WTC11 (cell line): ENCODE data around the gene TANGO2.

Source experiments
- CREB1 ChIP-seq: sonication (generic); formaldehyde crosslinking; IDR thresholded peaks from 2 replicates; pipeline ENCODE4 v1.8.0; 2023; ENCODE audit warnings: mild to moderate bottlenecking, missing genetic modification reagents
- NR3C1 ChIP-seq: sonication (generic); formaldehyde crosslinking; conservative IDR thresholded peaks from 2 replicates; pipeline ENCODE4 v1.8.1; 2023; ENCODE audit warnings: low read depth, mild to moderate bottlenecking, missing genetic modification reagents
- SP1 ChIP-seq: sonication (generic); formaldehyde crosslinking; conservative IDR thresholded peaks from 2 replicates; pipeline ENCODE4 v1.8.1; 2022; ENCODE audit warnings: missing genetic modification reagents
- TEAD4 ChIP-seq: sonication (generic); formaldehyde crosslinking; IDR thresholded peaks from 2 replicates; pipeline ENCODE4 v1.8.0; 2022; ENCODE audit warnings: mild to moderate bottlenecking, missing genetic modification reagents
- ZNF121 ChIP-seq: sonication (generic); formaldehyde crosslinking; IDR thresholded peaks from 2 replicates; pipeline ENCODE4 v1.8.0; 2023; ENCODE audit warnings: missing genetic modification reagents
- TF ChIP-seq, protein P1 (sequence below): fragments of 200-600 bp; IDR thresholded peaks from 2 replicates; pipeline ENCODE4 v1.8.0; 2022; ENCODE audit warnings: antibody characterized with exemption
- TF ChIP-seq, protein P2 (sequence below): sonication (generic); formaldehyde crosslinking; IDR thresholded peaks from 2 replicates; pipeline ENCODE4 v1.8.1; 2022; ENCODE audit warnings: low read depth, mild to moderate bottlenecking, moderate library complexity, missing genetic modification reagents, borderline replicate concordance
- TF ChIP-seq, protein P3 (sequence below): sonication (generic); formaldehyde crosslinking; IDR thresholded peaks from 2 replicates; pipeline ENCODE4 v1.8.0; 2023; ENCODE audit warnings: mild to moderate bottlenecking, missing genetic modification reagents
- TF ChIP-seq, protein P4 (sequence below): sonication (generic); formaldehyde crosslinking; IDR thresholded peaks from 2 replicates; pipeline ENCODE4 v1.8.0; 2022; ENCODE audit warnings: missing genetic modification reagents

DNA sequence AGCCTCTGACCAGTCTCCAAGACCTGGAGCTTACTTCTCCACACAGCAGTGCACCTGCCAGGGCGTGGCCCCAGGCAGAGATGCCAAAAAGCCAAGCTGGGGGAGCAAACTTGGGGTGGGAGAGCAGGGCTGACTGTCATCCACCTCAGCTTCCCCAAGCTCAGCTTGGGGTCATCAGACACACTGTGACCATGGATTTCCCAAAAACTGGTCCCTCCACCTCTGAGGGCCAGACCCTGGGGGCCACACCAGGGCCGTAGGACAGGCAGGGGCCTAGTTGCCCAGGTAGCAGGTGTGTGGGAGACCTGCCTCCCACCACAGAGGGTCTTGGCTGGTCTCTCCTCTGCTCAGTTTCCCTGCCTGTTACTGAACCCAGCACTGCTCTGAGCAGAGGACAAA lies 34.9 kb upstream of the TANGO2 start:
- TF ChIP-seq, protein P1, sequence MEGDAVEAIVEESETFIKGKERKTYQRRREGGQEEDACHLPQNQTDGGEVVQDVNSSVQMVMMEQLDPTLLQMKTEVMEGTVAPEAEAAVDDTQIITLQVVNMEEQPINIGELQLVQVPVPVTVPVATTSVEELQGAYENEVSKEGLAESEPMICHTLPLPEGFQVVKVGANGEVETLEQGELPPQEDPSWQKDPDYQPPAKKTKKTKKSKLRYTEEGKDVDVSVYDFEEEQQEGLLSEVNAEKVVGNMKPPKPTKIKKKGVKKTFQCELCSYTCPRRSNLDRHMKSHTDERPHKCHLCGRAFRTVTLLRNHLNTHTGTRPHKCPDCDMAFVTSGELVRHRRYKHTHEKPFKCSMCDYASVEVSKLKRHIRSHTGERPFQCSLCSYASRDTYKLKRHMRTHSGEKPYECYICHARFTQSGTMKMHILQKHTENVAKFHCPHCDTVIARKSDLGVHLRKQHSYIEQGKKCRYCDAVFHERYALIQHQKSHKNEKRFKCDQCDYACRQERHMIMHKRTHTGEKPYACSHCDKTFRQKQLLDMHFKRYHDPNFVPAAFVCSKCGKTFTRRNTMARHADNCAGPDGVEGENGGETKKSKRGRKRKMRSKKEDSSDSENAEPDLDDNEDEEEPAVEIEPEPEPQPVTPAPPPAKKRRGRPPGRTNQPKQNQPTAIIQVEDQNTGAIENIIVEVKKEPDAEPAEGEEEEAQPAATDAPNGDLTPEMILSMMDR = no peak
- TF ChIP-seq, protein P2, sequence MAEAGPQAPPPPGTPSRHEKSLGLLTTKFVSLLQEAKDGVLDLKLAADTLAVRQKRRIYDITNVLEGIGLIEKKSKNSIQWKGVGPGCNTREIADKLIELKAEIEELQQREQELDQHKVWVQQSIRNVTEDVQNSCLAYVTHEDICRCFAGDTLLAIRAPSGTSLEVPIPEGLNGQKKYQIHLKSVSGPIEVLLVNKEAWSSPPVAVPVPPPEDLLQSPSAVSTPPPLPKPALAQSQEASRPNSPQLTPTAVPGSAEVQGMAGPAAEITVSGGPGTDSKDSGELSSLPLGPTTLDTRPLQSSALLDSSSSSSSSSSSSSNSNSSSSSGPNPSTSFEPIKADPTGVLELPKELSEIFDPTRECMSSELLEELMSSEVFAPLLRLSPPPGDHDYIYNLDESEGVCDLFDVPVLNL (CRISPR knock-in tag) = no peak
- no peak for TF ChIP-seq ZNF121 (CRISPR knock-in tag)
- TF ChIP-seq, protein P3, sequence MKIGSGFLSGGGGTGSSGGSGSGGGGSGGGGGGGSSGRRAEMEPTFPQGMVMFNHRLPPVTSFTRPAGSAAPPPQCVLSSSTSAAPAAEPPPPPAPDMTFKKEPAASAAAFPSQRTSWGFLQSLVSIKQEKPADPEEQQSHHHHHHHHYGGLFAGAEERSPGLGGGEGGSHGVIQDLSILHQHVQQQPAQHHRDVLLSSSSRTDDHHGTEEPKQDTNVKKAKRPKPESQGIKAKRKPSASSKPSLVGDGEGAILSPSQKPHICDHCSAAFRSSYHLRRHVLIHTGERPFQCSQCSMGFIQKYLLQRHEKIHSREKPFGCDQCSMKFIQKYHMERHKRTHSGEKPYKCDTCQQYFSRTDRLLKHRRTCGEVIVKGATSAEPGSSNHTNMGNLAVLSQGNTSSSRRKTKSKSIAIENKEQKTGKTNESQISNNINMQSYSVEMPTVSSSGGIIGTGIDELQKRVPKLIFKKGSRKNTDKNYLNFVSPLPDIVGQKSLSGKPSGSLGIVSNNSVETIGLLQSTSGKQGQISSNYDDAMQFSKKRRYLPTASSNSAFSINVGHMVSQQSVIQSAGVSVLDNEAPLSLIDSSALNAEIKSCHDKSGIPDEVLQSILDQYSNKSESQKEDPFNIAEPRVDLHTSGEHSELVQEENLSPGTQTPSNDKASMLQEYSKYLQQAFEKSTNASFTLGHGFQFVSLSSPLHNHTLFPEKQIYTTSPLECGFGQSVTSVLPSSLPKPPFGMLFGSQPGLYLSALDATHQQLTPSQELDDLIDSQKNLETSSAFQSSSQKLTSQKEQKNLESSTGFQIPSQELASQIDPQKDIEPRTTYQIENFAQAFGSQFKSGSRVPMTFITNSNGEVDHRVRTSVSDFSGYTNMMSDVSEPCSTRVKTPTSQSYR (CRISPR knock-in tag) = no peak
- TF ChIP-seq TEAD4 = no peak
- TF ChIP-seq, protein P4, sequence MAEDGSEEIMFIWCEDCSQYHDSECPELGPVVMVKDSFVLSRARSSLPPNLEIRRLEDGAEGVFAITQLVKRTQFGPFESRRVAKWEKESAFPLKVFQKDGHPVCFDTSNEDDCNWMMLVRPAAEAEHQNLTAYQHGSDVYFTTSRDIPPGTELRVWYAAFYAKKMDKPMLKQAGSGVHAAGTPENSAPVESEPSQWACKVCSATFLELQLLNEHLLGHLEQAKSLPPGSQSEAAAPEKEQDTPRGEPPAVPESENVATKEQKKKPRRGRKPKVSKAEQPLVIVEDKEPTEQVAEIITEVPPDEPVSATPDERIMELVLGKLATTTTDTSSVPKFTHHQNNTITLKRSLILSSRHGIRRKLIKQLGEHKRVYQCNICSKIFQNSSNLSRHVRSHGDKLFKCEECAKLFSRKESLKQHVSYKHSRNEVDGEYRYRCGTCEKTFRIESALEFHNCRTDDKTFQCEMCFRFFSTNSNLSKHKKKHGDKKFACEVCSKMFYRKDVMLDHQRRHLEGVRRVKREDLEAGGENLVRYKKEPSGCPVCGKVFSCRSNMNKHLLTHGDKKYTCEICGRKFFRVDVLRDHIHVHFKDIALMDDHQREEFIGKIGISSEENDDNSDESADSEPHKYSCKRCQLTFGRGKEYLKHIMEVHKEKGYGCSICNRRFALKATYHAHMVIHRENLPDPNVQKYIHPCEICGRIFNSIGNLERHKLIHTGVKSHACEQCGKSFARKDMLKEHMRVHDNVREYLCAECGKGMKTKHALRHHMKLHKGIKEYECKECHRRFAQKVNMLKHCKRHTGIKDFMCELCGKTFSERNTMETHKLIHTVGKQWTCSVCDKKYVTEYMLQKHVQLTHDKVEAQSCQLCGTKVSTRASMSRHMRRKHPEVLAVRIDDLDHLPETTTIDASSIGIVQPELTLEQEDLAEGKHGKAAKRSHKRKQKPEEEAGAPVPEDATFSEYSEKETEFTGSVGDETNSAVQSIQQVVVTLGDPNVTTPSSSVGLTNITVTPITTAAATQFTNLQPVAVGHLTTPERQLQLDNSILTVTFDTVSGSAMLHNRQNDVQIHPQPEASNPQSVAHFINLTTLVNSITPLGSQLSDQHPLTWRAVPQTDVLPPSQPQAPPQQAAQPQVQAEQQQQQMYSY (CRISPR knock-in tag) = no peak
- no peak for TF ChIP-seq NR3C1 (CRISPR knock-in tag)
- no peak for TF ChIP-seq SP1
- TF ChIP-seq CREB1 = no peak
